SK-N-SH (cell line): ENCODE results near the gene FAM149B1. TPM values are rescaled to one million over a fixed set of nuclear protein-coding genes. Genes with fewer than 3 reads are reported as not detected.

ENCODE experiments used
- CTCF ChIA-PET: fragments of 300-600, 350-600 bp; formaldehyde crosslinking; extraction: SDS; loops from one replicate; lab custom pipeline; 2021; lab: Yijun Ruan, JAX
- POLR2A ChIA-PET: fragments of 350-600 bp; sonication (Branson Sonifier 250); formaldehyde crosslinking; extraction: SDS; loops from one replicate; lab custom pipeline; 2020; ENCODE audit warnings: antibody characterized with exemption, inconsistent platforms; lab: Yijun Ruan, JAX
- DNase-seq: peaks from one replicate; pipeline ENCODE4 v3.0.0; 2012
- H2AFZ ChIP-seq: fragments of 200-600 bp; sonication (generic); 2 replicates; pipeline ENCODE4 v1.8.1; 2016; ENCODE audit warnings: antibody characterized with exemption, mild to moderate bottlenecking, low read depth
- H3F3A ChIP-seq: fragments of 200-600 bp; sonication (generic); replicated peaks from 2 replicates; pipeline ENCODE3; 2016; ENCODE audit warnings: antibody characterized with exemption, mild to moderate bottlenecking; ENCODE audit not compliant: insufficient read depth
- H3K27ac ChIP-seq, 2 experiments: fragments of 200-500 bp in 1 of 2; fragments of 200-600 bp in 1 of 2; sonication (Bioruptor generic) in 1 of 2; sonication (generic), shearing (Covaris generic) in 1 of 2; 2 replicates each; pipeline versions ENCODE4 v1.5.1 to v1.6.1; 2014 to 2016; ENCODE audit warnings: low read depth in 2 of 2, inconsistent platforms in 1 of 2, low read length in 1 of 2, mild to moderate bottlenecking in 1 of 2, mixed read lengths in 1 of 2
- H3K27me3 ChIP-seq: fragments of 200-600 bp; sonication (generic), shearing (Covaris generic); 2 replicates; pipeline ENCODE4 v1.6.1; 2016; ENCODE audit warnings: mixed run types; ENCODE audit not compliant: insufficient read depth
- H3K36me3 ChIP-seq, 2 experiments: fragments of 200-500 bp in 1 of 2; fragments of 200-600 bp in 1 of 2; sonication (Bioruptor generic) in 1 of 2; sonication (generic) in 1 of 2; replicated peaks in 1 of 2; 2 replicates each; pipeline versions ENCODE3 to v1.5.1; 2014 to 2016; ENCODE audit warnings: low read length in 1 of 2, mild to moderate bottlenecking in 1 of 2; ENCODE audit not compliant: insufficient read depth in 2 of 2, control insufficient read depth in 1 of 2
- H3K4me1 ChIP-seq, 2 experiments: fragments of 200-500 bp in 1 of 2; fragments of 200-600 bp in 1 of 2; sonication (Bioruptor generic) in 1 of 2; sonication (generic), shearing (Covaris generic) in 1 of 2; 2 replicates each; pipeline versions ENCODE4 v1.5.1 to v1.6.1; 2014 to 2016; ENCODE audit warnings: low read depth in 1 of 2, low read length in 1 of 2, mixed run types in 1 of 2; ENCODE audit not compliant: insufficient read depth in 2 of 2, control insufficient read depth in 1 of 2
- H3K4me2 ChIP-seq: fragments of 200-600 bp; sonication (generic), shearing (Covaris generic); 2 replicates; pipeline ENCODE4 v1.6.1; 2017; ENCODE audit warnings: mixed run types
- H3K4me3 ChIP-seq, 2 experiments: fragments of 200-500 bp in 1 of 2; fragments of 200-600 bp in 1 of 2; sonication (Bioruptor generic) in 1 of 2; sonication (generic), shearing (Covaris generic) in 1 of 2; 2 replicates each; pipeline versions ENCODE4 v1.5.1 to v1.8.1; 2014 to 2016; ENCODE audit warnings: low read depth in 2 of 2, inconsistent platforms in 1 of 2, low read length in 1 of 2, mild to moderate bottlenecking in 1 of 2, mixed read lengths in 1 of 2, moderate library complexity in 1 of 2
- H3K79me2 ChIP-seq: fragments of 200-600 bp; sonication (generic); 2 replicates; pipeline ENCODE4 v1.8.1; 2017; ENCODE audit warnings: mild to moderate bottlenecking; ENCODE audit not compliant: insufficient read depth
- H3K9ac ChIP-seq: fragments of 200-600 bp; sonication (generic); 2 replicates; pipeline ENCODE4 v1.6.1; 2017; ENCODE audit warnings: mixed run types
- H3K9me2 ChIP-seq: fragments of 200-600 bp; sonication (generic); 2 replicates; pipeline ENCODE4 v1.6.1; 2017; ENCODE audit warnings: mixed run types
- H3K9me3 ChIP-seq: fragments of 200-600 bp; sonication (generic); 2 replicates; pipeline ENCODE4 v1.6.1; 2017; ENCODE audit warnings: mixed run types, mild to moderate bottlenecking, moderate library complexity
- H4K20me1 ChIP-seq: fragments of 200-600 bp; sonication (generic); 2 replicates; pipeline ENCODE4 v1.6.1; 2017; ENCODE audit warnings: mild to moderate bottlenecking, mixed run types; ENCODE audit not compliant: insufficient read depth
- ELF1 ChIP-seq: IDR thresholded peaks from 2 replicates; pipeline ENCODE4 v1.4.0; 2012
- EZH2phosphoT487 ChIP-seq: fragments of 200-600 bp; sonication (generic); IDR thresholded peaks from 2 replicates; pipeline ENCODE4 v1.6.1; 2017; ENCODE audit warnings: low read depth, mixed run types, mild to moderate bottlenecking, antibody characterized with exemption, moderate library complexity, borderline replicate concordance
- FOSL2 ChIP-seq: IDR thresholded peaks from 2 replicates; pipeline ENCODE4 v1.4.0; 2012; ENCODE audit warnings: low read depth, mild to moderate bottlenecking, moderate library complexity, borderline replicate concordance
- FOXJ3 ChIP-seq: sonication (generic); formaldehyde crosslinking; IDR thresholded peaks from 2 replicates; pipeline ENCODE4 v1.5.1; 2020; ENCODE audit warnings: mild to moderate bottlenecking, missing genetic modification reagents
- GABPA ChIP-seq: IDR thresholded peaks from 2 replicates; pipeline ENCODE4 v1.4.0; 2012; ENCODE audit warnings: low read depth, mild to moderate bottlenecking
- GATA2 ChIP-seq: sonication (generic); formaldehyde crosslinking; IDR thresholded peaks from 2 replicates; pipeline ENCODE4 v1.5.0; 2020; ENCODE audit warnings: mild to moderate bottlenecking, missing genetic modification reagents
- JUND ChIP-seq: IDR thresholded peaks from 2 replicates; pipeline ENCODE4 v1.4.0; 2012
- MEF2A ChIP-seq: IDR thresholded peaks from 2 replicates; pipeline ENCODE4 v1.4.0; 2012; ENCODE audit warnings: low read depth, borderline replicate concordance
- MXI1 ChIP-seq: IDR thresholded peaks from 2 replicates; pipeline ENCODE4 v1.6.1; 2012; ENCODE audit warnings: mild to moderate bottlenecking, low read depth, low read length, improper control_type of control experiment
- NFIC ChIP-seq: IDR thresholded peaks from 2 replicates; pipeline ENCODE4 v1.4.0; 2012; ENCODE audit warnings: borderline replicate concordance
- NRF1 ChIP-seq: IDR thresholded peaks from 2 replicates; pipeline ENCODE4 v1.6.1; 2012; ENCODE audit warnings: low read depth, mild to moderate bottlenecking, low read length
- POLR2AphosphoS5 ChIP-seq: IDR thresholded peaks from 2 replicates; pipeline ENCODE4 v1.6.1; 2012; ENCODE audit warnings: low read depth, low read length
- RAD21 ChIP-seq: IDR thresholded peaks from 2 replicates; pipeline ENCODE4 v1.6.1; 2012; ENCODE audit warnings: mild to moderate bottlenecking, low read length
- RFX5 ChIP-seq: IDR thresholded peaks from 2 replicates; pipeline ENCODE4 v1.6.1; 2012; ENCODE audit warnings: mild to moderate bottlenecking, improper control_type of control experiment, low read length
- RXRA ChIP-seq: IDR thresholded peaks from 2 replicates; pipeline ENCODE4 v1.4.0; 2012; ENCODE audit warnings: low read depth, mild to moderate bottlenecking, borderline replicate concordance
- SIN3A ChIP-seq: IDR thresholded peaks from 2 replicates; pipeline ENCODE4 v1.6.1; 2012; ENCODE audit warnings: low read depth, mild to moderate bottlenecking, low read length, moderate library complexity, borderline replicate concordance
- TAF1 ChIP-seq: IDR thresholded peaks from 2 replicates; pipeline ENCODE4 v1.6.1; 2012; ENCODE audit warnings: low read depth, mild to moderate bottlenecking, low read length, moderate library complexity, borderline replicate concordance
- TCF12 ChIP-seq: IDR thresholded peaks from 2 replicates; pipeline ENCODE4 v1.4.0; 2012
- TEAD4 ChIP-seq: IDR thresholded peaks from 2 replicates; pipeline ENCODE4 v1.4.0; 2012; ENCODE audit warnings: mild to moderate bottlenecking, borderline replicate concordance; ENCODE audit not compliant: insufficient read depth
- YY1 ChIP-seq: IDR thresholded peaks from 2 replicates; pipeline ENCODE4 v1.4.0; 2012; ENCODE audit warnings: low read depth, mild to moderate bottlenecking
- WGBS: methylation state at CpG from one replicate; pipeline ENCODE4 v1.1.6; 2017; ENCODE audit warnings: low lambda C conversion rate; 5-methylcytosine and 5-hydroxymethylcytosine counted together
- polyA plus RNA-seq, 3 experiments: library from polyadenylated mRNA; depleted of rRNA; stranded (reverse); fragments of >200 nt; gene quantifications; 2 replicates each; pipeline ENCODE4 v1.2.3, GENCODE V29; 2012
- TF ChIP-seq, protein P1 (sequence below): IDR thresholded peaks from 2 replicates; pipeline ENCODE4 v1.4.0; 2012; ENCODE audit warnings: low read depth, borderline replicate concordance
- TF ChIP-seq, protein P2 (sequence below): IDR thresholded peaks from 2 replicates; pipeline ENCODE4 v1.4.0; 2012; ENCODE audit warnings: low read depth

FAM149B1 gene
- polyA plus RNA-seq, 1 of the 3 experiments (the other 2 are of a cell fraction) = 28.2 TPM

DNA sequence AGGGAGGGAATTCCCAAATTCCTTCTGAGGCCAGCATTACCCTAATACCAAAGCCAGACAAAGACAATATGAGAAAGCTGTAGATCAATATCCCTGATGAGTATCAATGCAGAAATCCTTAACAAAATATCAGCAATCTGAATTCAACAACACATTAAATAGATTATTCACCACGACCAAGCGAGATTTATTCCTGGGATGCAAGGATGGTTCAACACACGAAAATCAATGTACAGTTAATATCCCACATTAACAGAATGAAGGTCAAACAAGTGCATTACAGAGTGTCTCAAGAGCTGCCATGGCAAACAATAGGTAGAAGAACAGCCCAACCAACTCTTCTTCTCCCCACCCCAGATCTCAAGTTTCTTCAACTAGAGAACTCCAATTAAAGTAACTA is 6.3 kb upstream of the FAM149B1 start:
- H2AFZ ChIP-seq = no peak overlapping the region
- no peak for TF ChIP-seq YY1
- TF ChIP-seq GABPA = no peak
- no peak for TF ChIP-seq TEAD4
- TF ChIP-seq RXRA = no peak
- TF ChIP-seq SIN3A = no peak
- no peak for TF ChIP-seq EZH2phosphoT487
- TF ChIP-seq, all 33 proteins: peak for 0
- no peak overlapping the region for H3K4me2 ChIP-seq
- WGBS = 90% methylated on average over 3 of the region's 3 CpGs
- no peak overlapping the region for H3K9ac ChIP-seq
- no peak for DNase-seq
- ChIA-PET POLR2A (no interaction called here), CTCF (no interaction called here)
- H3K4me3 ChIP-seq = no peak overlapping the region
- peaks cover 36% of the 10 kb centered on the region for H3F3A ChIP-seq
- H3K27ac ChIP-seq = no peak overlapping the region
- peaks cover 9% of the 10 kb centered on the region for H4K20me1 ChIP-seq
- H3K79me2 ChIP-seq = peaks cover 94% of the 10 kb centered on the region
- H3K9me2 ChIP-seq = no peaks in the 10 kb centered on the region
- H3K4me1 ChIP-seq = no peaks in the 10 kb centered on the region; a peak in 1 of 4 replicates
- H3K36me3 ChIP-seq = peaks cover 34 to 65% of the 10 kb centered on the region in 2 experiments
- no peaks in the 10 kb centered on the region for H3K27me3 ChIP-seq
- no peaks in the 10 kb centered on the region for H3K9me3 ChIP-seq

DNA sequence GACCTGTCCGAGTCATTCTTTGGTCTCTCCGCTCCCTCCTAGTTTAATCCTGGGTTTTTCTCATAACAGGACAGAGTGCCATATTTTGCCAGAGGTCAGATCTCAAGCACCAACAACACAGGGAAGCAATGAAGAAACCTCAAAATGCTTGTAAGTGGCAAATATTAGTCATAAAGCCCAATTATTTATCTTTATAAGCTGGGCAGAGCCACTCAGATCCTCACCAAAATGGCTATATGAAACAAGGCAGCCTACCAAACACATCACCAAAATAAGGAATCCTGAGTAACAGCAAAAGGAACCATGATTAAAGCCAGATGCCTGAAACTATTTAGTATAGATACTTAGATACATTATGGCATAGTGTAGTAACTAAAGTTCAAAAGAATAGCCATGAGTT is 4.8 kb upstream of the FAM149B1 start:
- Histone ChIP-seq H3K9me3 (no peaks in the 10 kb centered on the region), H3F3A (peaks cover 33% of the 10 kb centered on the region), H3K9ac (no peak overlapping the region), H3K36me3 (peaks cover 32 to 58% of the 10 kb centered on the region in 2 experiments), H4K20me1 (peaks cover 9% of the 10 kb centered on the region), H3K4me2 (no peak overlapping the region), H3K4me1 (no peaks in the 10 kb centered on the region; a peak in 1 of 4 replicates), H3K27me3 (no peaks in the 10 kb centered on the region)
- 100% methylated on average over 2 of the region's 2 CpGs for WGBS
- POLR2A ChIA-PET = no interaction called here
- TF ChIP-seq JUND (no peak), MXI1 (no peak), EZH2phosphoT487 (no peak), NFIC (no peak), TAF1 (no peak), RAD21 (no peak), FOSL2 (no peak), NRF1 (no peak), FOXJ3 (CRISPR knock-in tag) (no peak), RFX5 (no peak), GABPA (no peak), MEF2A (no peak), TEAD4 (no peak), ELF1 (no peak), GATA2 (no peak), POLR2AphosphoS5 (no peak), TCF12 (no peak)
- TF ChIP-seq, protein P1, sequence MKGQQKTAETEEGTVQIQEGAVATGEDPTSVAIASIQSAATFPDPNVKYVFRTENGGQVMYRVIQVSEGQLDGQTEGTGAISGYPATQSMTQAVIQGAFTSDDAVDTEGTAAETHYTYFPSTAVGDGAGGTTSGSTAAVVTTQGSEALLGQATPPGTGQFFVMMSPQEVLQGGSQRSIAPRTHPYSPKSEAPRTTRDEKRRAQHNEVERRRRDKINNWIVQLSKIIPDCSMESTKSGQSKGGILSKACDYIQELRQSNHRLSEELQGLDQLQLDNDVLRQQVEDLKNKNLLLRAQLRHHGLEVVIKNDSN = no peak
- TF ChIP-seq, protein P2, sequence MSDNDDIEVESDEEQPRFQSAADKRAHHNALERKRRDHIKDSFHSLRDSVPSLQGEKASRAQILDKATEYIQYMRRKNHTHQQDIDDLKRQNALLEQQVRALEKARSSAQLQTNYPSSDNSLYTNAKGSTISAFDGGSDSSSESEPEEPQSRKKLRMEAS = no peak
- TF ChIP-seq, all 33 proteins: peak for 0
- DNase-seq = no peak
- Histone ChIP-seq H3K9me2 (no peaks in the 10 kb centered on the region), H3K79me2 (peaks cover 92% of the 10 kb centered on the region), H3K27ac (peak overlapping the region in 1 of 2 experiments; percentile 48; a peak in 1 of 4 replicates), H2AFZ (no peak overlapping the region), H3K4me3 (no peak overlapping the region)
- CTCF ChIA-PET = interaction anchor here (1.3 kb wide), 1 partner anchor 27 kb away, joined by 3 read pairs; no protein-coding TSS in a partner anchor
